HEK293T (cell line): ENCODE data around the gene KREMEN1.
A peak's percentile ranks its signal among the peaks of the same experiment; 100 is the strongest.

Experiments used
- CTCF ChIA-PET: fragments of 350-600 bp; formaldehyde crosslinking; extraction: SDS; loops from one replicate; lab custom pipeline; 2021; ENCODE audit warnings: antibody characterized with exemption, inconsistent platforms; lab: Yijun Ruan, JAX
- POLR2A ChIA-PET: fragments of 350-600 bp; formaldehyde crosslinking; extraction: SDS; loops from one replicate; lab custom pipeline; 2020; ENCODE audit warnings: antibody characterized with exemption, inconsistent platforms; lab: Yijun Ruan, JAX
- DNase-seq: peaks from one replicate; pipeline ENCODE4 v3.0.0; 2012; ENCODE audit warnings: mixed read lengths; ENCODE audit errors: extremely low spot score
- ARNT ChIP-seq: fragments of 450-650 bp; IDR thresholded peaks from 2 replicates; pipeline ENCODE4 v1.6.1; 2017; ENCODE audit warnings: mild to moderate bottlenecking
- BHLHE40 ChIP-seq: fragments of 450-650 bp; IDR thresholded peaks from 2 replicates; pipeline ENCODE4 v1.6.1; 2016; ENCODE audit warnings: mild to moderate bottlenecking, moderate library complexity, borderline replicate concordance
- CTBP1 ChIP-seq: fragments of 450-650 bp; IDR thresholded peaks from 2 replicates; pipeline ENCODE4 v1.6.1; 2016; ENCODE audit warnings: borderline replicate concordance
- ELF4 ChIP-seq: fragments of 450-650 bp; IDR thresholded peaks from 2 replicates; pipeline ENCODE4 v1.6.1; 2017; ENCODE audit warnings: antibody characterized with exemption
- FOXA1 ChIP-seq: fragments of 450-650 bp; IDR thresholded peaks from 2 replicates; pipeline ENCODE4 v1.6.1; 2016; ENCODE audit warnings: mild to moderate bottlenecking
- FOXK2 ChIP-seq: fragments of 450-650 bp; IDR thresholded peaks from 2 replicates; pipeline ENCODE4 v1.6.1; 2016; ENCODE audit warnings: mild to moderate bottlenecking
- FOXM1 ChIP-seq: fragments of 450-650 bp; IDR thresholded peaks from 2 replicates; pipeline ENCODE4 v1.6.1; 2017; ENCODE audit warnings: mild to moderate bottlenecking, borderline replicate concordance
- HDGF ChIP-seq: fragments of 450-650 bp; IDR thresholded peaks from 2 replicates; pipeline ENCODE4 v1.6.1; 2017; ENCODE audit warnings: antibody characterized with exemption, borderline replicate concordance
- L3MBTL2 ChIP-seq: fragments of 450-650 bp; conservative IDR thresholded peaks from 2 replicates; pipeline ENCODE4 v1.6.1; 2016; ENCODE audit warnings: mild to moderate bottlenecking
- LEF1 ChIP-seq: fragments of 450-650 bp; IDR thresholded peaks from 2 replicates; pipeline ENCODE4 v1.6.1; 2017; ENCODE audit warnings: mild to moderate bottlenecking, borderline replicate concordance
- NFRKB ChIP-seq: fragments of 450-650 bp; IDR thresholded peaks from 2 replicates; pipeline ENCODE4 v1.6.1; 2016; ENCODE audit warnings: mild to moderate bottlenecking, moderate library complexity
- PKNOX1 ChIP-seq: fragments of 450-650 bp; IDR thresholded peaks from 2 replicates; pipeline ENCODE4 v1.6.1; 2016
- SP1 ChIP-seq: fragments of 450-650 bp; IDR thresholded peaks from 2 replicates; pipeline ENCODE4 v1.6.1; 2017
- SUZ12 ChIP-seq: fragments of 450-650 bp; IDR thresholded peaks from 2 replicates; pipeline ENCODE4 v1.6.1; 2016; ENCODE audit warnings: mild to moderate bottlenecking
- TARDBP ChIP-seq: fragments of 450-650 bp; IDR thresholded peaks from 2 replicates; pipeline ENCODE4 v1.6.1; 2016
- ZNF384 ChIP-seq: fragments of 450-650 bp; IDR thresholded peaks from 2 replicates; pipeline ENCODE4 v1.6.1; 2016

Gene KREMEN1

GRCh38 chr22:29030016-29030617, 42.7 kb upstream of the KREMEN1 start:
- ChIA-PET CTCF (interaction anchor here (0.7 to 1.4 kb wide), 3 partner anchors 11 to 175 kb away, joined by 3 read pairs; no protein-coding TSS in a partner anchor), POLR2A (interaction anchor here (0.8 to 1.2 kb wide), 2 partner anchors 147 kb away, joined by 3 to 4 read pairs; partner anchors contain the start of gene ZNRF3)
- DNase-seq: no peak
- TF ChIP-seq CTBP1 (no peak), LEF1 (no peak), L3MBTL2 (no peak), BHLHE40 (no peak), FOXK2 (no peak), NFRKB (no peak), HDGF (no peak), ARNT (no peak), PKNOX1 (no peak), TARDBP (no peak), ELF4 (no peak), FOXA1 (no peak), SUZ12 (no peak), FOXM1 (no peak), ZNF384 (no peak), SP1 (no peak)

GRCh38 chr22:29030618-29031226, 42.1 kb upstream of the KREMEN1 start:
- ChIA-PET CTCF (interaction anchor here (0.7 to 2.1 kb wide), 4 partner anchors 10 to 175 kb away, joined by 3 to 4 read pairs (median 3); no protein-coding TSS in a partner anchor), POLR2A (interaction anchor here (0.7 to 1.2 kb wide), 2 partner anchors 19 to 148 kb away, joined by 3 to 4 read pairs; partner anchors contain the start of gene ZNRF3)
- peak; percentile 78 for DNase-seq
- TF ChIP-seq FOXM1 (no peak), LEF1 (peak; percentile 89)

GRCh38 chr22:29031227-29032011, 41.4 kb upstream of the KREMEN1 start:
- POLR2A ChIA-PET: interaction anchor here (0.7 to 1.2 kb wide), 2 partner anchors 18 to 149 kb away, joined by 3 to 4 read pairs; partner anchors contain the start of gene ZNRF3
- CTCF ChIA-PET: interaction anchor here (0.9 to 2.1 kb wide), 4 partner anchors 9 to 176 kb away, joined by 3 to 4 read pairs (median 3); no protein-coding TSS in a partner anchor
- DNase-seq: peak; percentile 49
- no peak for TF ChIP-seq ARNT
- no peak for TF ChIP-seq ELF4
- TF ChIP-seq TARDBP: no peak
- TF ChIP-seq SP1: no peak
- TF ChIP-seq PKNOX1: no peak
- no peak for TF ChIP-seq HDGF

- POLR2A ChIA-PET: no interaction called here
- peak; percentile 55 for DNase-seq
- no peak for TF ChIP-seq L3MBTL2
- TF ChIP-seq FOXK2: no peak
- TF ChIP-seq ZNF384: no peak
- CTCF ChIA-PET: interaction anchor here (1.1 to 2.1 kb wide), 2 partner anchors 8 to 122 kb away, joined by 3 to 4 read pairs; no protein-coding TSS in a partner anchor
These were observed 40.8 kb upstream of the KREMEN1 start for GRCh38 chr22:29032014-29032475.

- POLR2A ChIA-PET: no interaction called here
- no peak for TF ChIP-seq PKNOX1
- no peak for TF ChIP-seq FOXA1
- no peak for TF ChIP-seq BHLHE40
- TF ChIP-seq ARNT: no peak
- no peak for TF ChIP-seq SUZ12
- no peak for TF ChIP-seq FOXM1
- TF ChIP-seq ELF4: no peak
- no peak for TF ChIP-seq HDGF
- TF ChIP-seq CTBP1: no peak
- TF ChIP-seq LEF1: no peak
- no peak for TF ChIP-seq FOXK2
- no peak for TF ChIP-seq L3MBTL2
- no peak for TF ChIP-seq SP1
- no peak for TF ChIP-seq ZNF384
- TF ChIP-seq NFRKB: no peak
- no peak for TF ChIP-seq TARDBP
- DNase-seq: no peak
- CTCF ChIA-PET: interaction anchor here (1.1 to 2.1 kb wide), 2 partner anchors 8 to 121 kb away, joined by 3 to 4 read pairs; no protein-coding TSS in a partner anchor
These were observed 40.3 kb upstream of the KREMEN1 start for GRCh38 chr22:29032584-29032983.
